ACC112 (cell line): ENCODE measurements around the gene TRIM67.
"Not testable (repeated sequence)": the region's sequence is repeated elsewhere in the genome, so short reads cannot be mapped to it uniquely, and the experiment has no call there.

Experiments
- H2AFZ ChIP-seq: fragments of 200-600 bp; sonication (generic); one replicate; pipeline ENCODE4 v1.6.0; 2017; ENCODE audit warnings: antibody characterized with exemption, low read length; ENCODE audit not compliant: unreplicated experiment
- H3K27ac ChIP-seq: fragments of 200-600 bp; sonication (generic); 2 replicates; pipeline ENCODE4 v1.5.1; 2014; ENCODE audit warnings: low read depth, mild to moderate bottlenecking, antibody characterized with exemption, low read length, moderate library complexity
- H3K27me3 ChIP-seq: fragments of 200-600 bp; sonication (generic); 2 replicates; pipeline ENCODE4 v1.6.1; 2014; ENCODE audit warnings: mild to moderate bottlenecking, antibody characterized with exemption, low read length, moderate library complexity, mixed read lengths; ENCODE audit not compliant: insufficient read depth
- H3K36me3 ChIP-seq: fragments of 200-600 bp; sonication (generic); 2 replicates; pipeline ENCODE4 v1.6.1; 2016; ENCODE audit warnings: mild to moderate bottlenecking, antibody characterized with exemption, low read length, moderate library complexity, mixed read lengths; ENCODE audit not compliant: insufficient read depth
- H3K4me1 ChIP-seq: fragments of 200-600 bp; sonication (generic); one replicate; pipeline ENCODE4 v1.6.1; 2016; ENCODE audit warnings: low read length, mixed read lengths; ENCODE audit not compliant: insufficient read depth, unreplicated experiment, control insufficient read depth
- H3K4me3 ChIP-seq: fragments of 200-600 bp; sonication (generic); 2 replicates; pipeline ENCODE4 v1.5.1; 2014; ENCODE audit warnings: mild to moderate bottlenecking, low read depth, low read length
- H3K79me2 ChIP-seq: fragments of 200-600 bp; sonication (generic); one replicate; pipeline ENCODE4 v1.6.0; 2016; ENCODE audit warnings: low read length; ENCODE audit not compliant: control insufficient read depth, unreplicated experiment, insufficient read depth

TRIM67 gene

GRCh38 chr1:231206856-231207255 lies 45.0 kb downstream of the TRIM67 start:
- Histone ChIP-seq H3K27ac (no peak overlapping the region), H3K79me2 (no peaks in the 10 kb centered on the region), H3K36me3 (no peaks in the 10 kb centered on the region), H3K27me3 (peaks cover 31% of the 10 kb centered on the region), H2AFZ (no peak overlapping the region), H3K4me3 (no peak overlapping the region), H3K4me1 (no peaks in the 10 kb centered on the region)

- Histone ChIP-seq H3K4me3 (no peak overlapping the region), H2AFZ (no peak overlapping the region), H3K27ac (no peak overlapping the region), H3K4me1 (no peaks in the 10 kb centered on the region), H3K79me2 (no peaks in the 10 kb centered on the region), H3K36me3 (no peaks in the 10 kb centered on the region), H3K27me3 (peaks cover 29% of the 10 kb centered on the region)
Measured at GRCh38 chr1:231207437-231207836, 45.6 kb downstream of the TRIM67 start.

DNA sequence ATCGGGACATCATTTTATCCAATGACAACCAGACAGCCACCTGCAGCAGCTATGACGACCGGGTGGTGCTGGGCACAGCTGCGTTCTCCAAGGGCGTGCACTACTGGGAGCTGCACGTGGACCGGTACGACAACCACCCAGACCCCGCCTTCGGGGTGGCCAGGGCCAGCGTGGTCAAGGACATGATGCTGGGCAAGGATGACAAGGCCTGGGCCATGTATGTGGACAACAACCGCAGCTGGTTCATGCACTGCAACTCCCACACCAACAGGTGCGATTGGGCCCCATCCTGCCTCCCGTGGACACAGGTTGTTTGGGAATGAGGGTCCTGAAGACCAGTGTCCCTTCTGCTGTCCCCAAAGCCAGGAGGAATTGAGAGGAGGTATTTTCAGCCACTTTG lies 47.1 kb downstream of the TRIM67 start:
- H3K27me3 ChIP-seq: peaks cover 19% of the 10 kb centered on the region
- no peak overlapping the region for H3K27ac ChIP-seq
- H2AFZ ChIP-seq: no peak overlapping the region
- H3K4me1 ChIP-seq: no peaks in the 10 kb centered on the region
- no peaks in the 10 kb centered on the region for H3K79me2 ChIP-seq
- no peaks in the 10 kb centered on the region for H3K36me3 ChIP-seq
- H3K4me3 ChIP-seq: no peak overlapping the region

GRCh38 chr1:231209531-231209930 lies 47.7 kb downstream of the TRIM67 start:
- no peaks in the 10 kb centered on the region for H3K79me2 ChIP-seq
- no peak overlapping the region for H3K27ac ChIP-seq
- no peaks in the 10 kb centered on the region for H3K36me3 ChIP-seq
- no peak overlapping the region for H2AFZ ChIP-seq
- H3K27me3 ChIP-seq: peaks cover 15% of the 10 kb centered on the region
- no peaks in the 10 kb centered on the region for H3K4me1 ChIP-seq
- no peak overlapping the region for H3K4me3 ChIP-seq

DNA sequence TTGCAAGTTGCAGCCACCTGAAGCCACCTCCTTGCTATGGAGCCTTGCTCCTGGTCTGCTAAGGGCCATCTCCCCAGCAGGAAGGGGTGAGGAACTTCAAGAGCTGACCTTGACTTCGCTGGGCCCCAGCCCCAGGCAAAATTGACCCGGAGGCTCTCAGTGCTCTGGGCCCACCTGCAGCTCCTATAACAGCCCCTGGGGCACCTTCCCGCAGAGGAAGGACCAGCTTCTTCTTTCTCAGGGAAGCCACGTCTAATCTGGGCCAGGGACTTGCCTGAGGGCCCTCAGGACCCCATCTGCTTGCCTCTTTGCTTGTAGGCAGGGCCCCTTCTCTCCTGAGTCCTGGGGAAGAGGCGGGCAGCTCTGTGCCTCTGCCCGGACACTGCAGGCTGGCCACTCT lies 48.3 kb downstream of the TRIM67 start:
- Histone ChIP-seq H3K36me3 (no peaks in the 10 kb centered on the region), H3K27me3 (peaks cover 14% of the 10 kb centered on the region), H3K4me1 (no peaks in the 10 kb centered on the region), H2AFZ (no peak overlapping the region), H3K79me2 (no peaks in the 10 kb centered on the region), H3K4me3 (no peak overlapping the region), H3K27ac (no peak overlapping the region)

DNA sequence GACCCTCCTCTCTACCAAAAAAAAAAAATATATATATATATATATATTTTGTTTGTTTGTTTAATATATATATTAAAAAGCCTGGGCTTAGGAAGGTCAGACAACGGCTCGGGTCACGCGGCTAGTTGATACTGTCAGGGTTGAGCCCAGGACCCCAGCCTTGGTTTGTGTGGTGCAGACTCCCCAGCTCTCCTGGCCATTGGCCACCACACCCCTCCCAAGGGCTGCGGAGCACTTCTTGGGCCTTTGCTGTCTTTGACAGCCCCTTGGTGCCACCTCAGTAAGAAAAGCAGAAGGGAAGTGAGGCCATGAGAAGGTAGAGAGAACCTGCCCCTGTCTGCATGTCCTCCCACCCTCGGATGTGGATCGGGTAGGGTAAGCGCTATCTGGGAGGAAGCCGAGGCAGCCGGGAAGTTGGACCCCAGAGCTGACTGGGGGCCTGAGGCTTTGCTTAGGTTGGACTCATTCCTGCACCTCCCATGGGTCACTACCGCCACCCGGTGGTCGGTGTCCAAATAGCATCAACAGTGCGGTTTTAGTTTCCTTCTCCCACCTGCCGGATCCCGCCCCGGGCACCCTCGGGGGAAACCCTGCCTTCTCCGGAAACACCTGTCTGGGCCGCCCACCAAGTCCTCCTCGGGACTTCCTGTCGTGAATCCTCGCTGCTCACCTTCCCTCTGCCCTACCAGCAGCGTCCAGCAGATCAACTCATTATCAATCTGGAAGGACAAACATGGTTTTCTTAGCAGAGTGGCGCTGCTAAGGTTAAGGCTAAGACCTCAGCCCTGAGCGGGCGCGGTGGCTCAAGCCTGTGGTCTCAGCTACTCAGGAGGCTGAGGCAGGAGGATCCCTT lies 49.4 kb downstream of the TRIM67 start:
- Histone ChIP-seq H3K36me3 (no peaks in the 10 kb centered on the region), H3K27me3 (peaks cover 17% of the 10 kb centered on the region), H3K79me2 (no peaks in the 10 kb centered on the region), H3K4me1 (no peaks in the 10 kb centered on the region), H3K4me3 (peak overlapping the region; percentile 76), H2AFZ (peak overlapping the region; percentile 79), H3K27ac (no peak overlapping the region)

GRCh38 chr1:231212301-231212700 lies 50.4 kb downstream of the TRIM67 start:
- H2AFZ ChIP-seq, H3K27ac ChIP-seq, H3K4me1 ChIP-seq, H3K4me3 ChIP-seq, H3K79me2 ChIP-seq, H3K36me3 ChIP-seq: not testable (repeated sequence)
- peaks cover 27% of the 10 kb centered on the region for H3K27me3 ChIP-seq

DNA sequence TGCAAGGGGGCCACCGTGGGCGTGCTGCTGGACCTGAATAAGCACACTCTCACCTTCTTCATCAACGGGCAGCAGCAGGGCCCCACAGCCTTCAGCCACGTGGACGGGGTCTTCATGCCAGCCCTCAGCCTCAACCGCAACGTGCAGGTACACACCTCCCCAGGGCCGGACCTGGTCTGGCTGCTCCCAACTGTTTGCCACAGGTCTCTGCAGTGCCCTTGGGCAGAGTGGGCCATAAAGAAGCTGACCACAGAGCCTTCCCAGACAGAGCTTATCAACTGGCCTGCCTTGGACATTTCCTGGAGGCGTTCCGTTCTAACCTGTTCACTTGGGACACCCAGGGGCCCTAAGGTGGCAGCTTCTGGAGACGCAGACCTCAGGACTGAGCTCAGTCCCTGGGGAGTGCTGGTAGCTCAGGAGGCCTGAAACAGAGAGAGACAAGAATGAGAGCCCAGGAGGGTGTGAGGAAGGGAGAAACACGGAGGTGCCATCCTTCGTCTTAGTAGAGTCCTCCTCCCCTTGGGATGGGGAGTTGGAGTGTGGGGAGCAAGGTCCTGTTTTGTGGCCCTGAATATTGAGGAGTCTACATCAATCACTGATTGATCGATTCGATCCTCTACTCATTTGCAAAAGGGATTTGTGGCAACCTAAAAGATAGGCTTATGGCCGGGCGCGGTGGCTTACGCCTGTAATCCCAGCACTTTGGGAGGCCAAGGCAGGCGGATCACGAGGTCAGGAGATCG lies 52.1 kb downstream of the TRIM67 start:
- no peak overlapping the region for H3K27ac ChIP-seq
- H3K27me3 ChIP-seq: peaks cover 33% of the 10 kb centered on the region
- H3K4me1 ChIP-seq: no peaks in the 10 kb centered on the region
- H3K79me2 ChIP-seq: no peaks in the 10 kb centered on the region
- no peaks in the 10 kb centered on the region for H3K36me3 ChIP-seq
- no peak overlapping the region for H2AFZ ChIP-seq
- H3K4me3 ChIP-seq: no peak overlapping the region

DNA sequence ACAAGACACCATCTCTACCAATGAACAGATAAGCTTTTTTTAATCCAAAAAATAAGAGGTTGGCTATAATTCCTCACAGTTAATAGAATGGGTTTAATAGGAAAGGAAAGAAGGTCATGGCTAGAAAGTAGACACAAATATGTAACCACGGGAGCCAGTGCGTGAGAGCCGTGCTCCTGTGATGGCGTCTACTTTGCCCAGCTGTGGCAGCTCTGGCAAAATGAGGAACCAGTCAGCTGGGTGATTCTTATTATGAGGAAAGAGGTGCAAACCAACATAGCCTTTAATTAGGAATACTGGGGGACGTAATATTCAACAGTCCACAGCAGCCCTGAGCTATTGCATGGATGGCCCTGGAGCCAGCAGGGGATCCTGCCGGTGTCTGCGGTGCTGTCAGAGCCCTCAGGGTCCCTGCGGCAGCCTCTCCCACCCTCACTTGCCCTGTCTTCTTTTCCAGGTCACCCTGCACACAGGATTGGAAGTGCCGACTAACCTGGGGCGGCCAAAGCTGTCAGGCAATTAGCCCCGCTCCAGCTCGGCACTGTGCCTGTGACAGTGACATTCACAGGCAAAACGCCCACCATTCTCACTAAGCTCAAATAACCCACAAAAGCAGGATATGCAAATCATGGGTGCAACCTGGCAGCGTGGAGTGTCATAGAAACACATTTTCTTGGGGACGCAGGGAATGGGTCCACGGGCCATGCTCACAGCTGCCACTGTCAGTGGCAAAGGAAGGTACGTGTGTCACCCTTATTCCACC lies 53.2 kb downstream of the TRIM67 start:
- Histone ChIP-seq H3K36me3 (no peaks in the 10 kb centered on the region), H3K79me2 (no peaks in the 10 kb centered on the region), H3K4me1 (no peaks in the 10 kb centered on the region), H2AFZ (no peak overlapping the region), H3K27me3 (peaks cover 33% of the 10 kb centered on the region), H3K27ac (no peak overlapping the region), H3K4me3 (no peak overlapping the region)

GRCh38 chr1:231215681-231216385 lies 54.0 kb downstream of the TRIM67 start:
- no peak overlapping the region for H2AFZ ChIP-seq
- no peak overlapping the region for H3K4me3 ChIP-seq
- no peaks in the 10 kb centered on the region for H3K79me2 ChIP-seq
- H3K27ac ChIP-seq: no peak overlapping the region
- H3K4me1 ChIP-seq: no peaks in the 10 kb centered on the region
- H3K27me3 ChIP-seq: peaks cover 33% of the 10 kb centered on the region
- H3K36me3 ChIP-seq: no peaks in the 10 kb centered on the region
